Fibroblast of skin of left quadriceps (primary cell): ENCODE results near the gene ZNF287.
A peak's percentile ranks its signal among the peaks of the same experiment; 100 is the strongest.

ENCODE experiments used
- DNase-seq, 2 experiments: peaks; one replicate each; pipeline ENCODE4 v3.0.0-alpha.2; 2013; ENCODE audit warnings: low read depth in 2 of 2

Gene ZNF287

DNA sequence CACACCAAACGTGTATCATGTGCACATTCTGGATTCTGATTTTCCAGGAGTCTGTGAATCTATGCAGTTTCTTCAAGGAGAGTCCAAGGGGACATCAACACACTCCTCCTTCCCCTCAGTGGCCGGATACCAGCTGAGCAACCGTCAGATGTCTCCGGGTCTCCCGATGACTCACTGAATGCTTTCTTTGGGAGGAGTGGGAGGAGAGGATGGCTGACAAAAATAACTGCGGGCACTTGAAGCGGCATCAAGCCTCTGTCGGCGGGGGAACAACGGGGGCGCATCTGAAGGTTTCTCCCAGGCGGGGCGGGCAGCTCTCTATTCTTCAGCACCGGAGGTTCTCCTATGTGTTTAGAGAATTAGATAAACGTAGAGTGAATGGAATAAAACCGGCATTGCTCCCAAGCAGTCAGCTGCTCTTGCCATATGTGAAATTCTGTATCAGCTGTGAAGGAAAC lies 52.4 kb downstream of the ZNF287 start:
- DNase-seq: peak; percentile 17 to 24

DNA sequence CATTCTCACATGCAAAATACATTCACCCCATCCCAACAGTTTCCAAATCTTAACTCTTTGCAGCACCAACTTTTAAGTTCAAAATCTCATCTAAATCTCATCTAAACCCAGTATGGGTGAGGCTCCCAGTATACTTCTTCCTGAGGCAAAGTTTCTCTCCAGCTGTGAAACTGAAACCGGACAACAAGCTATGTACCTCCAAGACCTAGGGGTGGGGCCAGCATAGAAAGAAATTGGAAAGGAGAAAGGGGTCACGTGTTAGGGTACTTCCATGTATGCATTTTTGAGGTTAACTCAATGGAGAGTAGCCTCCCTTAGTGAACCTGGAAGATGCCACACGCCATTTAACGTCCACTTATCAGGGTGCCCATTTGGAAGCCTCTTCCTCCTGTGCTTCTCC lies 53.1 kb downstream of the ZNF287 start:
- no peak for DNase-seq

DNA sequence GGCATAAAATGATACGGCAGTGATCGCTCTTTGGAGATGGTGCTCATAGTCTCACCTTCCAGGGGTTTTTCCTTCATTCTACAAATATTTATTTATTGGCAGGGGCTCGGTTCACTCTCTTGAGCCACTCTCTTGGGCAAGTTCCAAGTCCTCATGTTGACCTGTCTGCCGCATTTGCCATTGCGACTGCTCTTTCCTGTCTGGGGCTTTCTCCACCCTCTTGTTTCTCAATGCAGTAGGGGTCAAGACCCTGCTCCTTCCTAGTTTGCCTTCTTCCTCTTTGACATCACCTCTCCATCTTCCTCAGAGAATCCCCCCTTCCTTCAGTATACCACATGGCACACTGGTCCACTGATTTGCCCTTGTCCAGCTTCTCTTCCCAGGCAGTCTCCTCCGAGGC lies 55.1 kb downstream of the ZNF287 start:
- no peak for DNase-seq

DNA sequence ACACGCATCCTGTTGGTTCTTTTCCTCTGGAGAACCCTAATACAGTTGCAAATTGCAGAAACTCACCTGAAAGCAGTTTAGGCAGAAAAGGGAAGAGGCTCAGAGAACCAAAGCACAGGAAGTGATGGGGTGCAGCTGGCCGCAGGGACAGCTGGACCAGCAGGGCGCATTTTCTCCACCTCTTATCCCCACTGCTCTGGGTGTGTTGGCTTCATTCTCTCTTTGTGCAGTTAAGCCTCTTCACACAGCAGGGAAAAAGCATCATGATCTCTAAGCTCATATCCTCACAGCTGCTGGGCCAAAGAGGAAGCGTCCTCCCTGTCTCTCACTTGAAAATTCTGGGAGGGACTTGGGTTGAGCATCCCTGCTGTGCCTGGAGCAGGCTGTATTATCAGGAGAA lies 57.0 kb downstream of the ZNF287 start:
- no peak for DNase-seq

DNA sequence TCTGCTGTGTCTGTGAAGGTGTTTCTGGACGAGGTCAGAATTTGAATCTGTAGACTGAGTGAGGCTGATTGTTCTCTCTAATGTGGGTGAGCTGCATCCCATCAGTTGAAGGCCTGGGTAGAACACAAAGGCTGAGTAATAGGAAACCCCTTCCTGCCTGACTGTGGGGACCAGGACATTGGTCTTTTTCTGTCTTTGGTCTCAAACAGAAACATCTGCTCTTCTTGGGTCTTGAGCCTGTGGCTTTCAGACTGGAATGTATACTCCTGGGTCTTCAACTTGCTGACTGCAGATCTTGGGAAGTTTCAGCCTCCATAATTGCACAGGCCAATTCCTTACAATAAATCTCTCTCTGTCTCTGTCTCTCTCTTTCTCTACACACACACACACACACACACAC lies 57.4 kb downstream of the ZNF287 start:
- DNase-seq: no peak

DNA sequence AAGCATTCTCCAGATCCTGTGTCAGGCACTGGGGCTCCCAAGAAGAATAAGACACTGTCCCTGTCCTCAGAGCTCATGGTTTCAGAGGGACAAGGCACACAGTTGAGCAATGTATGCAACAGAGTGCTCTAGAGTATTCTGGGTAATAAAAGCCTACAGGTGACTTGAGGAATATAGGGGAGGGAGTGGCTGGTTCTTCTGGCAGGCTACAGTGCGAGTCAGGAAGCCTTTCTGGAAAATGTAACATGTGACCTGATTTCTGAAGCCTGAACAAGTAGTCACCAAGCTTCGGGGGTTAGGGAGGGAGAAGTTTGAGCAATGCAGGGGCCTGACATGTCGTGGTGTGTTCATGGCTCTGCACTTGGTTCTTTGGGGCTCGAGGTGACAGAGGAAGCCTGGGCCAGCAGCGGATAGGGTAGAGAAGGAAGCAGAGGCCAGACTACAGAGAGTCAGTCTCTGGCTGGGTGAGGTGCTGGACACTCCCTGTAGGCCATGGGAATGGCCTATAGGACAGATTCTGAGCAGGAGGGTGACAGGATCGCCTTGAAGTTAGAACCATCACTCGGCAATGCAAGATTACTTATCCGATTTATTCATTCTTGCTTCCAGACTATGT lies 61.0 kb downstream of the ZNF287 start:
- DNase-seq: no peak

DNA sequence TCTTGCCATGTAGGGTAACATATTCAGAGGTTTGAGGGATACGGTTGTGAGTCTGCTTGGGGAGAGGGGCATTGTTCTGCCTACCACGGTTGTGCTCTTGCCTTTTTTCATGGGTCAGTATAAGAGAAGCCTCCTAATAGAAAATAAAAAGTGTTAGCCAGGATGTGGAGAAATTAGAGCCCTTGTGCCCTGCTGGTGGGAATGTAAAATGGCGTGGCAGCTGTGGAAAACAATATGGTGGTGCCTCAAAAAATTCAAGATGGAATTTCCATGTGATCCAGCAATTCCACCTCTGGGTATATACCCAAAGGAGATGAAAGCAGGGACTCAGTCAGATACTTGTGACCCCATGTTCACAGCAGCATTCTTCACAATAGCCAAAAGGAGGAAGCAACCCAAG lies 62.8 kb downstream of the ZNF287 start:
- no peak for DNase-seq

DNA sequence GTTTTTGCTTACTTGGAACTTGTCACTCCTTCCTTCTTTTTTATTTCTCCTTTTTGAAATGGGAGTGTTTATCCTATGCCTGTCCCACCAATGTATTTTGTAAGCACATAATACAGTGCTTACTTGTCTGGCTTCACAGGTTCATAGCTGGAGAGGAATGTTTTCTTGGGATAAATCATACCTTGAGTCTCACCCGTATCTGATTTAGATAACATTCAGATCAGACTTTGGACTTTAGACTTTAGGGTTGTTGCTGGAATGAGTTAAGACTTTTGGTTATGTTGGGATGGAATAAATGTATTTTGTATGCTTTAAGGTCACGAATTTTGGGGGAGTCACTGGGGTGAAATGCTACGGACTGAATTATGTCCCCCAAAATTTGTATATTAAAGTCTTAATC lies 64.0 kb downstream of the ZNF287 start:
- no peak for DNase-seq
